Activated T-helper 17 cell treated with anti-CD3 and anti-CD28 coated beads, Interleukin-2, amount 50 U/mL, for 72 hours (primary cell): Measurements from ENCODE around the gene AFAP1. TPM values are rescaled to one million over a fixed set of nuclear protein-coding genes. Genes with fewer than 3 reads are reported as not detected.

ENCODE experiments used
- ATAC-seq: fragments of 150-1000 bp; cut with Tn5 transposase; replicated peaks from 2 replicates; pipeline ENCODE4 v1.10.0; 2021; ENCODE audit warnings: mild to moderate bottlenecking, moderate library complexity
- H3K27ac Mint-ChIP-seq: one replicate; pipeline ENCODE4 v1.8.0; 2022; ENCODE audit warnings: mixed read lengths
- H3K27me3 Mint-ChIP-seq: one replicate; pipeline ENCODE4 v1.8.0; 2022; ENCODE audit warnings: mixed read lengths
- H3K36me3 Mint-ChIP-seq: one replicate; pipeline ENCODE4 v1.8.0; 2022; ENCODE audit warnings: low read depth, mild to moderate bottlenecking, mixed read lengths
- H3K4me1 Mint-ChIP-seq: one replicate; pipeline ENCODE4 v1.8.0; 2022; ENCODE audit warnings: mixed read lengths
- H3K4me3 Mint-ChIP-seq: one replicate; pipeline ENCODE4 v1.8.0; 2022; ENCODE audit warnings: mild to moderate bottlenecking, mixed read lengths
- H3K9me3 Mint-ChIP-seq: one replicate; pipeline ENCODE4 v1.8.0; 2022; ENCODE audit warnings: mixed read lengths
- total RNA-seq, 2 donors: library from RNA; stranded (reverse); gene quantifications; one replicate each; pipeline ENCODE4 v1.2.3, GENCODE V29; 2022

The AFAP1 gene
- total RNA-seq, 2 donors from 2014 or later = 20.1 to 29.8 TPM

DNA sequence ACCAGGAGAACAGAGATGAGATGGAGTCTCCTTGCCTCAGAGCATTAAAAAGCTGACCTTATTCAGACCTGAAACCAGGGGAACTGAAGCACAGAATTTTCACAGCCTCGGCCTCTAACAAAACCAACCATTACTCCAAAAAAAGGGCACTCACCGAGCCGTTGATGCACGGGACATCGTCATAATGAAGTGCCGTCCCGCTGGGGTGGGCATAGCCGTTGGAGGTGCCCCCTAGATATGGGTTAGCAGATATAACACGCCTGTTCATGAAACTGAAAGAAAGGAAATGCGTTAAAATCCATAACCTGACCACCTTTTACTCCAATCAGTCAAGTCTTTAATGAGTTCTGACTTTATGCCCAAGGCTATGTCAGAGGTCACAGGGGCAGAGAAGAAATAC is 153.6 kb downstream of the AFAP1 start:
- H3K27ac Mint-ChIP-seq = no peak overlapping the region
- peaks cover 27% of the 10 kb centered on the region for H3K4me1 Mint-ChIP-seq
- no peaks in the 10 kb centered on the region for H3K9me3 Mint-ChIP-seq
- no peaks in the 10 kb centered on the region for H3K27me3 Mint-ChIP-seq
- no peak for ATAC-seq
- H3K36me3 Mint-ChIP-seq = peaks cover 67% of the 10 kb centered on the region
- H3K4me3 Mint-ChIP-seq = no peak overlapping the region

GRCh38 chr4:7785017-7785416 is 154.6 kb downstream of the AFAP1 start:
- H3K4me3 Mint-ChIP-seq = peak overlapping the region; percentile 37
- H3K27me3 Mint-ChIP-seq = no peaks in the 10 kb centered on the region
- no peaks in the 10 kb centered on the region for H3K9me3 Mint-ChIP-seq
- H3K27ac Mint-ChIP-seq = peak overlapping the region; percentile 65
- peak; percentile 78 for ATAC-seq
- peaks cover 28% of the 10 kb centered on the region for H3K4me1 Mint-ChIP-seq
- H3K36me3 Mint-ChIP-seq = peaks cover 67% of the 10 kb centered on the region

- peaks cover 28% of the 10 kb centered on the region for H3K4me1 Mint-ChIP-seq
Observed at GRCh38 chr4:7784131-7784870, 155.4 kb downstream of the AFAP1 start.

DNA sequence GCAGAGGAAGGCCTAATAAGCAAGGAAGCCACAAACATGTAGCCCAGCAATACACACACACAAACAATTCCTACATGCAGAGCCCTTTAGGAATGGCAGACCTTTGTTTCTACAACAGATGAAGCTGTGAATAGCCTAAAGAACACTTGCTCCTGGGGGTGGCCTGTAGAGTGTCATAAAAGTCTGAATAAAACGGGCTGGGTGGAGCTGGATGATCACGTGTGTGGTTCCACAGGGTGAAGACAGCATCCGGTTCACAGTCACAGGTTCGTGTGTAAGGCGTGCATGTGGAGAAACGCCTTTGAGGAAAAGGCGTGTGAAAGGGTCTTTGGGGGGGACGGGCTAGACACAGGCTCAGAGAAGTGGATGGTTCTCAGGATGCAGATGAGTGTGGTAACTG is 156.1 kb downstream of the AFAP1 start:
- H3K36me3 Mint-ChIP-seq = peaks cover 62% of the 10 kb centered on the region
- peaks cover 28% of the 10 kb centered on the region for H3K4me1 Mint-ChIP-seq
- H3K27me3 Mint-ChIP-seq = no peaks in the 10 kb centered on the region
- ATAC-seq = no peak
- peak overlapping the region; percentile 65 for H3K27ac Mint-ChIP-seq
- H3K4me3 Mint-ChIP-seq = peak overlapping the region; percentile 57
- H3K9me3 Mint-ChIP-seq = no peaks in the 10 kb centered on the region

More at GRCh38 chr4:7784131-7784870, 155.4 kb downstream of the AFAP1 start:
- no peak for ATAC-seq
- Mint-ChIP-seq H3K27me3 (no peaks in the 10 kb centered on the region), H3K9me3 (no peaks in the 10 kb centered on the region), H3K36me3 (peaks cover 62% of the 10 kb centered on the region), H3K4me3 (peak overlapping the region; percentile 57), H3K27ac (peak overlapping the region; percentile 65)

DNA sequence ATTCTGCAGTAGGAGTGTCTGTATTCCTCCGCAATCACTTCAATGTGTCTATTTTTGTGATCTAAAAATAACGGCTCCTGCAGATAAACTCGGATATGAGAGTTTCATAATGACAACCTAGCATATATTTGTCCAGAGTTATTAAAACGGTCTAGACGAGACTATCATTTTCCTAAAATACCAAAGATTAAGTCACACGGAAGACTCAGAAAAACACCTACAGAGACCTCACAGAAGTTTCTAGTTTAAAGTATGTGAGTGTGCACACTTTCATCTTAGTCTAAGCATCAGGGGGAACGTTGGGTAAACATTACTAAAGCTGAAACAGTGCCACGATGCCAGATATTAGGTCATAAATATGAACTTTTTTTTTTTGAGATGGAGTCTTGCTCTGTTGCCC is 156.9 kb downstream of the AFAP1 start:
- ATAC-seq = peak; percentile 64
- no peaks in the 10 kb centered on the region for H3K9me3 Mint-ChIP-seq
- H3K4me3 Mint-ChIP-seq = peak overlapping the region; percentile 57
- peaks cover 28% of the 10 kb centered on the region for H3K4me1 Mint-ChIP-seq
- H3K27me3 Mint-ChIP-seq = no peaks in the 10 kb centered on the region
- H3K36me3 Mint-ChIP-seq = peaks cover 69% of the 10 kb centered on the region
- peak overlapping the region; percentile 65 for H3K27ac Mint-ChIP-seq

- Mint-ChIP-seq H3K36me3 (peaks cover 76% of the 10 kb centered on the region), H3K9me3 (no peaks in the 10 kb centered on the region), H3K27ac (peak overlapping the region; percentile 65), H3K27me3 (no peaks in the 10 kb centered on the region), H3K4me3 (peak overlapping the region; percentile 57), H3K4me1 (peaks cover 28% of the 10 kb centered on the region)
- no peak for ATAC-seq
Observed at GRCh38 chr4:7781993-7782392, 157.7 kb downstream of the AFAP1 start.

- Mint-ChIP-seq H3K4me1 (peaks cover 28% of the 10 kb centered on the region), H3K9me3 (no peaks in the 10 kb centered on the region), H3K36me3 (peaks cover 76% of the 10 kb centered on the region), H3K27me3 (no peaks in the 10 kb centered on the region), H3K4me3 (peak overlapping the region; percentile 57), H3K27ac (peak overlapping the region; percentile 65)
- ATAC-seq = no peak
Observed at GRCh38 chr4:7781366-7781765, 158.3 kb downstream of the AFAP1 start.

DNA sequence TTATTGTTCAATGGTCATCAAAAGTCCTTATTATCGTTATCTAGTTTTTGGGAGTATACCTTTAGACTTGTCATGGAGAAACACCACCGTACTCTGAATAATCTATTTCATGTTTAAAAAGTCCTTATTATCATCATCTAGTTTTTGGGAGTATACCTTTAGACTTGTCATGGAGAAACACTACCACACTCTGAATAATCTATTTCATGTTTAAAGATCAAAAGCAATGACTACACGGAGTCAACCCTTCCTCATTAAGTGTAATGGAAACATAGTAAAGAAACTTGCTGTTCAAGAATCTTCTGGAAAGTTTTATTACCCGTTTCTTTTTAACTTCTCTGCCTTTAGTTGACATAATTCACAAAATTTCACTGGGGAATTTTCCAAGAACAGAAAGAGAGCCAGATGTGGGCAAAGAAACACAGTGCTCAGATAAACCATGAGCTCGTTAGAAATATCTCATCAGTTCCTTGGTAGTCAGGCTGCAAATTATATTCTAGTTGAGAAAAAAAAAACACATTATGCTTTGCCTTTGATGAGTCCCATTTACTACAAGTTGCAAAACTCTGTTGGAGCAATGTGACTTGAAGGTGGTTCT is 158.8 kb downstream of the AFAP1 start:
- no peaks in the 10 kb centered on the region for H3K9me3 Mint-ChIP-seq
- ATAC-seq = peak; percentile 34
- peaks cover 28% of the 10 kb centered on the region for H3K4me1 Mint-ChIP-seq
- H3K4me3 Mint-ChIP-seq = peak overlapping the region; percentile 57
- H3K27ac Mint-ChIP-seq = peak overlapping the region; percentile 65
- peaks cover 73% of the 10 kb centered on the region for H3K36me3 Mint-ChIP-seq
- no peaks in the 10 kb centered on the region for H3K27me3 Mint-ChIP-seq

GRCh38 chr4:7779432-7779768 is 160.3 kb downstream of the AFAP1 start:
- Mint-ChIP-seq H3K4me3 (no peak overlapping the region), H3K36me3 (peaks cover 74% of the 10 kb centered on the region), H3K9me3 (no peaks in the 10 kb centered on the region), H3K27me3 (no peaks in the 10 kb centered on the region), H3K27ac (no peak overlapping the region), H3K4me1 (peaks cover 23% of the 10 kb centered on the region)
- ATAC-seq = no peak

GRCh38 chr4:7778510-7779431 is 160.9 kb downstream of the AFAP1 start:
- Mint-ChIP-seq H3K4me1 (peaks cover 22% of the 10 kb centered on the region), H3K36me3 (peaks cover 79% of the 10 kb centered on the region), H3K27ac (no peak overlapping the region), H3K9me3 (no peaks in the 10 kb centered on the region), H3K27me3 (no peaks in the 10 kb centered on the region), H3K4me3 (peak overlapping the region; percentile 20)
- no peak for ATAC-seq

DNA sequence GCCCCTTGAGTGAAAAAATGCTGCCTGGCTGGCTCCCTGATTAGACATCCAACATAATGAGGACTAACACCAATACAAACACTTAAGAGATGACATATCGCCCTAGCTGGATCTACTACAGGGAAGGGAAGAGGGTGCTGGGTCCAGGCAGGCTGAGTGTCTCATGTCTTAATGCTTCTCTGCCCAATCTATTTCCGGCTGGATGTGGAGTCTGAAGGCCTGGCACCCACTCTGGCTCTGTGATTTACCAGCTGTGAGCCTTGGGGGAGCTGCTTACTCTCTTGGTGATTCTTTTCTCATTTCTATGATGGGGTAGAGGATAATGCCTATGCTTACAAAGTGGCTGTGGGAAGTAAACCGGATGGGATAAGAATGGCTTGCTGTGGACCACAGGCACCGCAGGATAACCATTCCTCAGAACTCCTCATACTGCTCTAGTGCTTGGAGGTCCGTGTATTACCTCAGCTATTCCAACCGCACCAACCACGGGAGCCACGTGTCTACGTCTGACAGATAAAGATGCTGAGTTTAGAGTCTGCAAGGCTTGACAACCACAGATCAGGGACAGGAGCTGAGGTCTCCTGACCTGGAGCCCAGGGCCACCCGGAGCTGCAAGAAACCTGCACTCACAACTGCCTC is 161.7 kb downstream of the AFAP1 start:
- Mint-ChIP-seq H3K4me1 (peaks cover 16% of the 10 kb centered on the region), H3K4me3 (no peak overlapping the region), H3K27ac (no peak overlapping the region), H3K27me3 (no peaks in the 10 kb centered on the region), H3K36me3 (peaks cover 83% of the 10 kb centered on the region), H3K9me3 (no peaks in the 10 kb centered on the region)
- ATAC-seq = no peak

- no peaks in the 10 kb centered on the region for H3K27me3 Mint-ChIP-seq
- H3K4me1 Mint-ChIP-seq = peaks cover 12% of the 10 kb centered on the region
- peaks cover 83% of the 10 kb centered on the region for H3K36me3 Mint-ChIP-seq
- no peak overlapping the region for H3K4me3 Mint-ChIP-seq
- ATAC-seq = no peak
- H3K9me3 Mint-ChIP-seq = no peaks in the 10 kb centered on the region
- H3K27ac Mint-ChIP-seq = no peak overlapping the region
Observed at GRCh38 chr4:7777017-7777710, 162.5 kb downstream of the AFAP1 start.

GRCh38 chr4:7775396-7775795 is 164.3 kb downstream of the AFAP1 start:
- ATAC-seq = no peak
- H3K27ac Mint-ChIP-seq = no peak overlapping the region
- peaks cover 78% of the 10 kb centered on the region for H3K36me3 Mint-ChIP-seq
- peaks cover 17% of the 10 kb centered on the region for H3K4me1 Mint-ChIP-seq
- no peak overlapping the region for H3K4me3 Mint-ChIP-seq
- H3K9me3 Mint-ChIP-seq = no peaks in the 10 kb centered on the region
- no peaks in the 10 kb centered on the region for H3K27me3 Mint-ChIP-seq
